SK-N-SH (cell line): Measurements from ENCODE around the gene TRPM3. TPM values are rescaled to one million over a fixed set of nuclear protein-coding genes. Genes with fewer than 3 reads are reported as not detected.

ENCODE experiments used
- CTCF ChIA-PET: fragments of 300-600, 350-600 bp; formaldehyde crosslinking; extraction: SDS; loops from one replicate; lab custom pipeline; 2021; lab: Yijun Ruan, JAX
- POLR2A ChIA-PET: fragments of 350-600 bp; sonication (Branson Sonifier 250); formaldehyde crosslinking; extraction: SDS; loops from one replicate; lab custom pipeline; 2020; ENCODE audit warnings: antibody characterized with exemption, inconsistent platforms; lab: Yijun Ruan, JAX
- DNase-seq: peaks from one replicate; pipeline ENCODE4 v3.0.0; 2012
- H2AFZ ChIP-seq: fragments of 200-600 bp; sonication (generic); 2 replicates; pipeline ENCODE4 v1.8.1; 2016; ENCODE audit warnings: antibody characterized with exemption, mild to moderate bottlenecking, low read depth
- H3F3A ChIP-seq: fragments of 200-600 bp; sonication (generic); replicated peaks from 2 replicates; pipeline ENCODE3; 2016; ENCODE audit warnings: antibody characterized with exemption, mild to moderate bottlenecking; ENCODE audit not compliant: insufficient read depth
- H3K27ac ChIP-seq, 2 experiments: fragments of 200-500 bp in 1 of 2; fragments of 200-600 bp in 1 of 2; sonication (Bioruptor generic) in 1 of 2; sonication (generic), shearing (Covaris generic) in 1 of 2; 2 replicates each; pipeline versions ENCODE4 v1.5.1 to v1.6.1; 2014 to 2016; ENCODE audit warnings: low read depth in 2 of 2, inconsistent platforms in 1 of 2, low read length in 1 of 2, mild to moderate bottlenecking in 1 of 2, mixed read lengths in 1 of 2
- H3K27me3 ChIP-seq: fragments of 200-600 bp; sonication (generic), shearing (Covaris generic); 2 replicates; pipeline ENCODE4 v1.6.1; 2016; ENCODE audit warnings: mixed run types; ENCODE audit not compliant: insufficient read depth
- H3K36me3 ChIP-seq, 2 experiments: fragments of 200-500 bp in 1 of 2; fragments of 200-600 bp in 1 of 2; sonication (Bioruptor generic) in 1 of 2; sonication (generic) in 1 of 2; replicated peaks in 1 of 2; 2 replicates each; pipeline versions ENCODE3 to v1.5.1; 2014 to 2016; ENCODE audit warnings: low read length in 1 of 2, mild to moderate bottlenecking in 1 of 2; ENCODE audit not compliant: insufficient read depth in 2 of 2, control insufficient read depth in 1 of 2
- H3K4me1 ChIP-seq, 2 experiments: fragments of 200-500 bp in 1 of 2; fragments of 200-600 bp in 1 of 2; sonication (Bioruptor generic) in 1 of 2; sonication (generic), shearing (Covaris generic) in 1 of 2; 2 replicates each; pipeline versions ENCODE4 v1.5.1 to v1.6.1; 2014 to 2016; ENCODE audit warnings: low read depth in 1 of 2, low read length in 1 of 2, mixed run types in 1 of 2; ENCODE audit not compliant: insufficient read depth in 2 of 2, control insufficient read depth in 1 of 2
- H3K4me2 ChIP-seq: fragments of 200-600 bp; sonication (generic), shearing (Covaris generic); 2 replicates; pipeline ENCODE4 v1.6.1; 2017; ENCODE audit warnings: mixed run types
- H3K4me3 ChIP-seq, 2 experiments: fragments of 200-500 bp in 1 of 2; fragments of 200-600 bp in 1 of 2; sonication (Bioruptor generic) in 1 of 2; sonication (generic), shearing (Covaris generic) in 1 of 2; 2 replicates each; pipeline versions ENCODE4 v1.5.1 to v1.8.1; 2014 to 2016; ENCODE audit warnings: low read depth in 2 of 2, inconsistent platforms in 1 of 2, low read length in 1 of 2, mild to moderate bottlenecking in 1 of 2, mixed read lengths in 1 of 2, moderate library complexity in 1 of 2
- H3K79me2 ChIP-seq: fragments of 200-600 bp; sonication (generic); 2 replicates; pipeline ENCODE4 v1.8.1; 2017; ENCODE audit warnings: mild to moderate bottlenecking; ENCODE audit not compliant: insufficient read depth
- H3K9ac ChIP-seq: fragments of 200-600 bp; sonication (generic); 2 replicates; pipeline ENCODE4 v1.6.1; 2017; ENCODE audit warnings: mixed run types
- H3K9me2 ChIP-seq: fragments of 200-600 bp; sonication (generic); 2 replicates; pipeline ENCODE4 v1.6.1; 2017; ENCODE audit warnings: mixed run types
- H3K9me3 ChIP-seq: fragments of 200-600 bp; sonication (generic); 2 replicates; pipeline ENCODE4 v1.6.1; 2017; ENCODE audit warnings: mixed run types, mild to moderate bottlenecking, moderate library complexity
- H4K20me1 ChIP-seq: fragments of 200-600 bp; sonication (generic); 2 replicates; pipeline ENCODE4 v1.6.1; 2017; ENCODE audit warnings: mild to moderate bottlenecking, mixed run types; ENCODE audit not compliant: insufficient read depth
- CTCF ChIP-seq: fragments of 200-600 bp; sonication (generic); IDR thresholded peaks from 2 replicates; pipeline ENCODE4 v1.6.1; 2017; ENCODE audit warnings: antibody characterized with exemption, mild to moderate bottlenecking, moderate library complexity
- ELF1 ChIP-seq: IDR thresholded peaks from 2 replicates; pipeline ENCODE4 v1.4.0; 2012
- FOSL2 ChIP-seq: IDR thresholded peaks from 2 replicates; pipeline ENCODE4 v1.4.0; 2012; ENCODE audit warnings: low read depth, mild to moderate bottlenecking, moderate library complexity, borderline replicate concordance
- FOXJ3 ChIP-seq: sonication (generic); formaldehyde crosslinking; IDR thresholded peaks from 2 replicates; pipeline ENCODE4 v1.5.1; 2020; ENCODE audit warnings: mild to moderate bottlenecking, missing genetic modification reagents
- FOXM1 ChIP-seq: IDR thresholded peaks from 2 replicates; pipeline ENCODE4 v1.4.0; 2012; ENCODE audit warnings: low read depth, mild to moderate bottlenecking
- GABPA ChIP-seq: IDR thresholded peaks from 2 replicates; pipeline ENCODE4 v1.4.0; 2012; ENCODE audit warnings: low read depth, mild to moderate bottlenecking
- GATA2 ChIP-seq: sonication (generic); formaldehyde crosslinking; IDR thresholded peaks from 2 replicates; pipeline ENCODE4 v1.5.0; 2020; ENCODE audit warnings: mild to moderate bottlenecking, missing genetic modification reagents
- IRF3 ChIP-seq: fragments of 150-350 bp; IDR thresholded peaks from 2 replicates; pipeline ENCODE4 v1.6.1; 2016; ENCODE audit warnings: mild to moderate bottlenecking, low read depth, low read length
- MEF2A ChIP-seq: IDR thresholded peaks from 2 replicates; pipeline ENCODE4 v1.4.0; 2012; ENCODE audit warnings: low read depth, borderline replicate concordance
- POLR2AphosphoS5 ChIP-seq: IDR thresholded peaks from 2 replicates; pipeline ENCODE4 v1.6.1; 2012; ENCODE audit warnings: low read depth, low read length
- REST ChIP-seq: IDR thresholded peaks from 2 replicates; pipeline ENCODE4 v1.6.1; 2012; ENCODE audit warnings: mild to moderate bottlenecking, low read depth, low read length, moderate library complexity
- RFX5 ChIP-seq: IDR thresholded peaks from 2 replicates; pipeline ENCODE4 v1.6.1; 2012; ENCODE audit warnings: mild to moderate bottlenecking, improper control_type of control experiment, low read length
- TEAD4 ChIP-seq: IDR thresholded peaks from 2 replicates; pipeline ENCODE4 v1.4.0; 2012; ENCODE audit warnings: mild to moderate bottlenecking, borderline replicate concordance; ENCODE audit not compliant: insufficient read depth
- ZBTB33 ChIP-seq: IDR thresholded peaks from 2 replicates; pipeline ENCODE4 v1.4.0; 2012; ENCODE audit warnings: low read depth, borderline replicate concordance
- WGBS: methylation state at CpG from one replicate; pipeline ENCODE4 v1.1.6; 2017; ENCODE audit warnings: low lambda C conversion rate; 5-methylcytosine and 5-hydroxymethylcytosine counted together
- polyA plus RNA-seq, 3 experiments: library from polyadenylated mRNA; depleted of rRNA; stranded (reverse); fragments of >200 nt; gene quantifications; 2 replicates each; pipeline ENCODE4 v1.2.3, GENCODE V29; 2012

Gene TRPM3
- polyA plus RNA-seq, 1 of the 3 experiments (the other 2 are of a cell fraction) = not detected

GRCh38 chr9:70600506-70600905 is 520.9 kb downstream of the TRPM3 start:
- Histone ChIP-seq H2AFZ (no peak overlapping the region), H3K79me2 (no peaks in the 10 kb centered on the region), H3K36me3 (no peaks in the 10 kb centered on the region), H3K9me3 (no peaks in the 10 kb centered on the region), H3K9me2 (no peaks in the 10 kb centered on the region), H3K27ac (peak overlapping the region in 1 of 2 experiments; percentile 90; a peak in 2 of 4 replicates), H4K20me1 (no peaks in the 10 kb centered on the region), H3F3A (no peaks in the 10 kb centered on the region), H3K4me1 (peaks cover 15 to 19% of the 10 kb centered on the region in 2 experiments), H3K4me2 (peak overlapping the region; percentile 71; the same call in 1 of the 2 replicates), H3K4me3 (no peak overlapping the region), H3K9ac (peak overlapping the region; percentile 35; the same call in 1 of the 2 replicates), H3K27me3 (no peaks in the 10 kb centered on the region)
- WGBS = 83% methylated on average over 1 of the region's 1 CpG
- CTCF ChIA-PET = interaction anchor here (0.9 to 4.0 kb wide), 5 partner anchors 14 to 260 kb away, joined by 3 to 69 read pairs (median 3); no protein-coding TSS in a partner anchor
- TF ChIP-seq MEF2A (no peak), IRF3 (no peak), ELF1 (no peak), FOSL2 (no peak), TEAD4 (no peak), GATA2 (CRISPR knock-in tag) (no peak), ZBTB33 (no peak), GABPA (no peak), FOXJ3 (no peak), REST (no peak), RFX5 (no peak), FOXM1 (no peak), POLR2AphosphoS5 (no peak), CTCF (no peak)
- POLR2A ChIA-PET = interaction anchor here (1.8 to 1.9 kb wide), 2 partner anchors 179 to 182 kb away, joined by 5 to 7 read pairs; no protein-coding TSS in a partner anchor
- DNase-seq = no peak
